ENCODE measurements around the gene DPYD. TPM values are rescaled to one million over a fixed set of nuclear protein-coding genes. Genes with fewer than 3 reads are reported as not detected.

Gene DPYD
- total and polyA plus RNA-seq, 7 experiments from 2014 or later: 52.6 to 87.2 (median 57.4) TPM

DNA sequence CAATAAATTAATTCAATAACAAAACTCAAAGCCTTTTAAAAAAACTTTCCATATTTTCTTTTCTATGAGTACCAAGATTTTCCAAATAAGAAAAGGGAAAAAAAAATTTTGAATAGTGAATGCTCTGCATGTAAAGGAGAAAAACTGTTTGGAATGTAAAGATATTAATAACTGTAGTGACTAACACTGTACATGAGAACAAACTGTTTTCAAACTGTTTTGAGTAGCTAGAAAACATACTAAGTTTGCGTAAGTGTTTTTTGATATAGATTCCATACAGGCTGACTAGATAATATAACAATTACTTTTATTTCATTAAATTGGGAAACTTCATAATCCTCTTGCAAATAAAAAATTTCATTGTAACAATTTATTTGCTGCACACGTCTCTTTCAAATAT, 150.5 kb downstream of the DPYD start:
- CTCF ChIA-PET: no interaction called here
- POLR2A ChIA-PET: no interaction called here
- Histone ChIP-seq H3K4me3 (ENCODE audit: low read length) (no peak overlapping the region), H3K4me1 (ENCODE audit: control insufficient read depth in 2 of 2, insufficient read depth in 2 of 2, low read length in 2 of 2) (no peaks in the 10 kb centered on the region), H3K9me3 (ENCODE audit: control insufficient read depth in 2 of 3, low read length in 3 of 3) (no peaks in the 10 kb centered on the region), H3K36me3 (ENCODE audit: control insufficient read depth in 2 of 3, insufficient read depth in 3 of 3, low read length in 3 of 3) (no peaks in the 10 kb centered on the region), H3K27ac (ENCODE audit: low read depth, low read length) (no peak overlapping the region), H3K27me3 (ENCODE audit: control insufficient read depth in 2 of 2, insufficient read depth in 2 of 2, low read length in 2 of 2) (no peaks in the 10 kb centered on the region)
- H3K4me3 Mint-ChIP-seq: no peak overlapping the region
- no peak overlapping the region for H3K27ac Mint-ChIP-seq
- ATAC-seq: no peak
- no peaks in the 10 kb centered on the region for H3K27me3 Mint-ChIP-seq
- peaks cover 4 to 34% (median 31%) of the 10 kb centered on the region in 5 donors for H3K36me3 Mint-ChIP-seq
- intact Hi-C loops (cut with micrococcal nuclease): no loop called here
- H3K4me1 Mint-ChIP-seq: peaks cover 0 to 18% (median 4%) of the 10 kb centered on the region in 7 donors
- DNase-seq: no peak
- H3K9me3 Mint-ChIP-seq: peaks cover 0 to 4% (median 0%) of the 10 kb centered on the region in 11 donors

DNA sequence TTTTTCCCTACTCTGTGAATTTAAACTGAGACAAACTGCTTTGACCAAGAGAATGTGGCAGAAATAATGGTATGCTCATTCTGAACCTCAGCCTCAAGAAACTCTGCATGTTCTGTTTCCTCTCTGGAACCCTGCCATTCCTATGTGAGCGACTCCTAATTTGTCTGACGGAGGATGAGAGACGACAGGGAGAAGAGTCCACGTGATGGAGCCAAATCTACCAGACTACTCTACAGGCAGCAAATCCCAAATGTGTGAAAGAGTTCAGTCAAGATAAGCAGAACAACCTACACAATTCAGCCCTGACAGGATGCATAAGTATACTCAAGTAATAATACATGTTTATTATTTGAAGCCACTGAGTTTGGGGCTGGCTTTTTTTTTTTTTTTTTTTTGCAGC, 153.5 kb downstream of the DPYD start:
- no peaks in the 10 kb centered on the region for H3K9me3 ChIP-seq (ENCODE audit: control insufficient read depth in 2 of 3, low read length in 3 of 3)
- peaks cover 4 to 41% (median 36%) of the 10 kb centered on the region in 5 donors for H3K36me3 Mint-ChIP-seq
- POLR2A ChIA-PET: no interaction called here
- no peak overlapping the region for H3K4me3 Mint-ChIP-seq
- no peak overlapping the region for H3K27ac Mint-ChIP-seq
- H3K27ac ChIP-seq (ENCODE audit: low read depth, low read length): no peak overlapping the region
- no peaks in the 10 kb centered on the region for H3K36me3 ChIP-seq (ENCODE audit: control insufficient read depth in 2 of 3, insufficient read depth in 3 of 3, low read length in 3 of 3)
- peaks cover 0 to 9% (median 0%) of the 10 kb centered on the region in 11 donors for H3K9me3 Mint-ChIP-seq
- CTCF ChIA-PET: no interaction called here
- peaks cover 0 to 11% (median 2%) of the 10 kb centered on the region in 7 donors for H3K4me1 Mint-ChIP-seq
- intact Hi-C loops (cut with micrococcal nuclease): no loop called here
- ATAC-seq (no peak), DNase-seq (no peak)
- H3K27me3 ChIP-seq (ENCODE audit: control insufficient read depth in 2 of 2, insufficient read depth in 2 of 2, low read length in 2 of 2): no peaks in the 10 kb centered on the region
- no peaks in the 10 kb centered on the region for H3K4me1 ChIP-seq (ENCODE audit: control insufficient read depth in 2 of 2, insufficient read depth in 2 of 2, low read length in 2 of 2)
- no peak overlapping the region for H3K4me3 ChIP-seq (ENCODE audit: low read length)
- H3K27me3 Mint-ChIP-seq: no peaks in the 10 kb centered on the region

DNA sequence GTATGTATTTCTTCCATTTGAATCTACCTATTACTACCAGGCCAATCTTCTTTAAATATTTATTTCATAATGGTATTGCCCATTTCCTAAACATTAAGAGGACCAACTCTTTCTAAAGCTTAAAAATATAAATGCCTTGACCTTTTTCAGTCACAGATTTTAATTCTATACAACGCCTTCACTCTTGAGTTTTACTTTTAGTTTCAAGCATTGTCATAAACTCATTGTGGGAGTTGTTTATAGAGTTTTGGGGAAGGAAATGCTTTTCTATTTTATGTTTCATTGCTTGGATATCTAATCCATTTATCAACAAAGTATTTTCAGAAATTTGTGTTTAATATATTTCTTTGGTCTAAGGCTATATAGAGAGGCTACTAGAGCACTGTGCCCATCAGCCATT, 155.8 kb downstream of the DPYD start:
- no peaks in the 10 kb centered on the region for H3K9me3 ChIP-seq (ENCODE audit: control insufficient read depth in 2 of 3, low read length in 3 of 3)
- H3K36me3 Mint-ChIP-seq: peaks cover 11 to 57% (median 54%) of the 10 kb centered on the region in 5 donors
- no peaks in the 10 kb centered on the region for H3K36me3 ChIP-seq (ENCODE audit: control insufficient read depth in 2 of 3, insufficient read depth in 3 of 3, low read length in 3 of 3)
- ATAC-seq: no peak
- peaks cover 0 to 26% (median 5%) of the 10 kb centered on the region in 11 donors for H3K9me3 Mint-ChIP-seq
- no peak for DNase-seq
- CTCF ChIA-PET: no interaction called here
- no peak overlapping the region for H3K4me3 Mint-ChIP-seq
- H3K27ac ChIP-seq (ENCODE audit: low read depth, low read length): no peak overlapping the region
- no peaks in the 10 kb centered on the region for H3K27me3 ChIP-seq (ENCODE audit: control insufficient read depth in 2 of 2, insufficient read depth in 2 of 2, low read length in 2 of 2)
- H3K27ac Mint-ChIP-seq: no peak overlapping the region
- no peak overlapping the region for H3K4me3 ChIP-seq (ENCODE audit: low read length)
- no peaks in the 10 kb centered on the region for H3K4me1 ChIP-seq (ENCODE audit: control insufficient read depth in 2 of 2, insufficient read depth in 2 of 2, low read length in 2 of 2)
- peaks cover 0 to 13% (median 0%) of the 10 kb centered on the region in 7 donors for H3K4me1 Mint-ChIP-seq
- intact Hi-C loops (cut with micrococcal nuclease): no loop called here
- H3K27me3 Mint-ChIP-seq: no peaks in the 10 kb centered on the region
- POLR2A ChIA-PET: no interaction called here

DNA sequence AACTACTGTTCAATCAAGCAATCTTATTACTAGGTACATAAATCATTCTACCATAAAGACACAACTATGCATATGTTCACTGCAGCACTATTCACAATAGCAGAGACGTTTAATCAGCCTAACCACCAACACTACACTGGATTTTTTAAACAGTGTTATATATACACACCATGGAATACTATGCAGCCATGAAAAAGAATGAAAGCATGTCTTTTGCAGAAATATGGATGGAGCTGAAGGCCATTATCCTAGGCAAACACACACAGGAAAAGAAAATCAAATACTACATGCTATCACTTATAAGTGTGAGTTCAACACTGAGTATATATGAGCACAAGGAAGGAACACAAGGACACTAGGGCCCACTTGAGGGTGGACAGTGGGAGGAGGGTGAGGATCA, 159.2 kb downstream of the DPYD start:
- Mint-ChIP-seq H3K4me1 (peaks cover 0 to 14% (median 3%) of the 10 kb centered on the region in 7 donors), H3K9me3 (peaks cover 0 to 26% (median 5%) of the 10 kb centered on the region in 11 donors), H3K4me3 (no peak overlapping the region), H3K27me3 (no peaks in the 10 kb centered on the region), H3K36me3 (peaks cover 11 to 65% (median 56%) of the 10 kb centered on the region in 5 donors), H3K27ac (no peak overlapping the region)
- H3K9me3 ChIP-seq (ENCODE audit: control insufficient read depth in 2 of 3, low read length in 3 of 3): no peaks in the 10 kb centered on the region
- no peak overlapping the region for H3K4me3 ChIP-seq (ENCODE audit: low read length)
- no peaks in the 10 kb centered on the region for H3K4me1 ChIP-seq (ENCODE audit: control insufficient read depth in 2 of 2, insufficient read depth in 2 of 2, low read length in 2 of 2)
- intact Hi-C loops (cut with micrococcal nuclease): no loop called here
- ChIA-PET CTCF (no interaction called here), POLR2A (no interaction called here)
- no peaks in the 10 kb centered on the region for H3K27me3 ChIP-seq (ENCODE audit: control insufficient read depth in 2 of 2, insufficient read depth in 2 of 2, low read length in 2 of 2)
- ATAC-seq (no peak), DNase-seq (no peak)
- H3K36me3 ChIP-seq (ENCODE audit: control insufficient read depth in 2 of 3, insufficient read depth in 3 of 3, low read length in 3 of 3): no peaks in the 10 kb centered on the region
- H3K27ac ChIP-seq (ENCODE audit: low read depth, low read length): no peak overlapping the region

DNA sequence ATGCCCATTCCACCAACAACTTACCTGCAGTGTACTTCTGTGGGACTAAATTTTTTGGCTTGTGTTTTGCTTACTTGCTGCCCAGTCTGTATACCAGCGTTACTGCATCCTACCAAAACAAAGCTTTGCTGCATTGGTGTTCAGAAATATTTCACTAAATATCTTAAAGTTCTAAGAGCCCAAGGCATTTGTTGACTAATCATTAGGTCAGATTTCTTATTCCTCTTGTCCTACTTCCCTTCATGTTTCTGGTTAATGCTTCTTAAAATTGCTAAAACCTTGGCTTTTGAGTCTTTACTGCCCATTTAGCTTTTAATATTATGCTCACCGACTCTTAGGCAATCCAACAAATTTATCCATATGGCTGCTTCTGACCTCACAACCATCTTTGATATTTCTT, 161.8 kb downstream of the DPYD start:
- Mint-ChIP-seq H3K4me1 (peaks cover 0 to 11% (median 3%) of the 10 kb centered on the region in 7 donors), H3K36me3 (peaks cover 6 to 51% (median 37%) of the 10 kb centered on the region in 5 donors), H3K27ac (no peak overlapping the region), H3K27me3 (no peaks in the 10 kb centered on the region), H3K9me3 (peaks cover 0 to 26% (median 5%) of the 10 kb centered on the region in 11 donors), H3K4me3 (no peak overlapping the region)
- H3K4me3 ChIP-seq (ENCODE audit: low read length): no peak overlapping the region
- H3K27ac ChIP-seq (ENCODE audit: low read depth, low read length): no peak overlapping the region
- H3K9me3 ChIP-seq (ENCODE audit: control insufficient read depth in 2 of 3, low read length in 3 of 3): no peaks in the 10 kb centered on the region
- H3K27me3 ChIP-seq (ENCODE audit: control insufficient read depth in 2 of 2, insufficient read depth in 2 of 2, low read length in 2 of 2): no peaks in the 10 kb centered on the region
- intact Hi-C loops (cut with micrococcal nuclease): no loop called here
- H3K36me3 ChIP-seq (ENCODE audit: control insufficient read depth in 2 of 3, insufficient read depth in 3 of 3, low read length in 3 of 3): no peaks in the 10 kb centered on the region
- ATAC-seq (no peak), DNase-seq (no peak)
- CTCF ChIA-PET: no interaction called here
- POLR2A ChIA-PET: no interaction called here
- no peaks in the 10 kb centered on the region for H3K4me1 ChIP-seq (ENCODE audit: control insufficient read depth in 2 of 2, insufficient read depth in 2 of 2, low read length in 2 of 2)

DNA sequence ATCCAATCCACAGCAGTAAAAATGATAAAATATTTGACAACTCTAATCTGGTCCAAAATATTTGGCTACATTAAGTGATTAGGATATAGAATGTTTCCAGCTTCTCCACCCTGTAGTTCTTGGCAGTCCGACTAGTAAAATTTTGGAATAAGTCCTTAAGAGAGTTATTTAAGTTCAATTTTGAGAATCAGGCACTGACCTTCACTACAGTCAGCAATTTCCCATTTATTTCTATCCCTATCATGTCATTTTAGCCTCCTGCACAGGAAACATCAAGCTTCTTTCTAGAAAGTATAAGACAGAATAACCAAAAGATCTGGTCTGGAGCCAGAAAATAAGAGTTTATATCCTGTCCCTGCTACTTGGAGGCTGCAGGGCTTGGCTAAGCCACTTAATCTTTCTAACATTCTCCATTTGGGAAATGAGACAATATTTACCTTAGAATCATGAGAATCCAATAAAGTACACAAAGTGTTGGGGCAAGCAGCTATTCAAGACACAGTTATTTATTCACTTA, 162.2 kb downstream of the DPYD start:
- no peak overlapping the region for H3K27ac ChIP-seq (ENCODE audit: low read depth, low read length)
- no peak overlapping the region for H3K4me3 Mint-ChIP-seq
- no peaks in the 10 kb centered on the region for H3K27me3 Mint-ChIP-seq
- POLR2A ChIA-PET: no interaction called here
- H3K9me3 ChIP-seq (ENCODE audit: control insufficient read depth in 2 of 3, low read length in 3 of 3): no peaks in the 10 kb centered on the region
- H3K27ac Mint-ChIP-seq: no peak overlapping the region
- H3K36me3 Mint-ChIP-seq: peaks cover 6 to 46% (median 33%) of the 10 kb centered on the region in 5 donors
- no peaks in the 10 kb centered on the region for H3K27me3 ChIP-seq (ENCODE audit: control insufficient read depth in 2 of 2, insufficient read depth in 2 of 2, low read length in 2 of 2)
- ATAC-seq (no peak), DNase-seq (no peak)
- CTCF ChIA-PET: no interaction called here
- peaks cover 0 to 9% (median 3%) of the 10 kb centered on the region in 7 donors for H3K4me1 Mint-ChIP-seq
- intact Hi-C loops (cut with micrococcal nuclease): no loop called here
- H3K36me3 ChIP-seq (ENCODE audit: control insufficient read depth in 2 of 3, insufficient read depth in 3 of 3, low read length in 3 of 3): no peaks in the 10 kb centered on the region
- no peak overlapping the region for H3K4me3 ChIP-seq (ENCODE audit: low read length)
- no peaks in the 10 kb centered on the region for H3K4me1 ChIP-seq (ENCODE audit: control insufficient read depth in 2 of 2, insufficient read depth in 2 of 2, low read length in 2 of 2)
- H3K9me3 Mint-ChIP-seq: peaks cover 0 to 26% (median 5%) of the 10 kb centered on the region in 11 donors

DNA sequence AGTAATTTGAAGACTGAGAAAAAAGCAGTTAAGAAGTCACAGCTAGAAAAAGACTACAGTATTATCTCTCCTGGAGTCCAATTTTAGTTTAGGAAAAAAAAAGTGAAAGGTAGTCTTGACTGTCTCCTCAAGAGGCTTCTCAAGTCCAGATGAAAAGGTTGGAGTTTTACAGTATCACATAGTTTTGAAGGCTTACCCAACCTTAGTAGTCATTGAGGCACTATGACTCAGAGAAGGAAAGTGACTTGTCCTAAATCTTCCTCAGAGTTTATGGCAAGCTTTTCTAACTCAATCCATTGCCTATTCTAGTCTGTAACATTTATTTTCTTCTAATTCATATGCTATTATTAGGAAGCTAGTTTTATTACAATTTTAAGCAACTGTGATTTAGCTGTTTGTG, 174.9 kb downstream of the DPYD start:
- Histone ChIP-seq H3K4me1 (ENCODE audit: control insufficient read depth in 2 of 2, insufficient read depth in 2 of 2, low read length in 2 of 2) (no peaks in the 10 kb centered on the region), H3K27ac (ENCODE audit: low read depth, low read length) (no peak overlapping the region), H3K36me3 (ENCODE audit: control insufficient read depth in 2 of 3, insufficient read depth in 3 of 3, low read length in 3 of 3) (no peaks in the 10 kb centered on the region), H3K27me3 (ENCODE audit: control insufficient read depth in 2 of 2, insufficient read depth in 2 of 2, low read length in 2 of 2) (no peaks in the 10 kb centered on the region), H3K9me3 (ENCODE audit: control insufficient read depth in 2 of 3, low read length in 3 of 3) (no peaks in the 10 kb centered on the region), H3K4me3 (ENCODE audit: low read length) (no peak overlapping the region)
- H3K4me3 Mint-ChIP-seq: no peak overlapping the region
- DNase-seq: no peak
- no peak for ATAC-seq
- ChIA-PET CTCF (no interaction called here), POLR2A (no interaction called here)
- peak overlapping the region in 2 of 9 donors; percentile 16 to 22 for H3K27ac Mint-ChIP-seq
- H3K9me3 Mint-ChIP-seq: no peaks in the 10 kb centered on the region
- H3K27me3 Mint-ChIP-seq: no peaks in the 10 kb centered on the region
- intact Hi-C loops (cut with micrococcal nuclease): no loop called here
- H3K4me1 Mint-ChIP-seq: peaks cover 0 to 14% (median 9%) of the 10 kb centered on the region in 7 donors
- H3K36me3 Mint-ChIP-seq: peaks cover under 1 to 34% (median 7%) of the 10 kb centered on the region in 5 donors
